H4 (cell line): Measurements from ENCODE around the gene PPARA. TPM values are rescaled to one million over a fixed set of nuclear protein-coding genes. Genes with fewer than 3 reads are reported as not detected.

Source experiments
- DNase-seq: peaks from one replicate; pipeline ENCODE4 v3.0.0-alpha.2; 2015; ENCODE audit warnings: low spot score
- total RNA-seq: library from RNA; depleted of rRNA; stranded (reverse); fragments of >200 nt; shearing (Covaris generic); gene quantifications from 2 replicates; pipeline ENCODE4 v1.2.3, GENCODE V29; 2014; rRNA removed

The PPARA gene
- 4.2 and 4.6 TPM in 2 replicates for total RNA-seq

DNA sequence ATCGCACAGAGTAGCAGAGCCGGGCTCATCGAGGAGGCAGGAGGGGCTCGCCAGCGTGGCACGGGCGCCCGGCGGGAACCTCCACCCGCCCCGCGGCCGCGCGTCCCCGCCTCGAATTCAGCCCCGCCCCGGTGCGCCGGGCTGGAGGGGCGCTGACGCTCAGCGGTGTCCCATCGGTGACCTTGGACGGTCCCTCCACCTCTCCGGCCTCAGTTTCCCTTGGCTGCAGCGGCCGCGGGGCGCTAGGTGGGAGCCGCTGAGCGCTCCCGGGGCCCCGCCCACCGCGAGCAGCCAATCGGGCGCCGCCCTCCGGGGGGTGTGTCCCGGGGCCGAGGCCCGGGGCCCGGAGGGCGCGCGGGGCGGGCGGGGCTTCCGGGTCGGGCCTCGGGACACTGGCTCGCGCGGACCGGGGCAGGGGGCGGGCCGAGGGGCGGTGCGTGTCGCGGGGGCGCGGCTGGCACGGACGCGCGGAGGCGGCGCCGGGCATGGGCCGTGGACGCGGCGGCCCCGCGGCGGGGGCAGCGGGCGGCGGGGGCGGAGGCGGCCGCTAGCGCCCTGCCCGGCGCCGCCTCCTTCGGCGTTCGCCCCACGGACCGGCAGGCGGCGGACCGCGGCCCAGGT, at the start of gene PPARA:
TSS of gene PPARA (plus strand) at position 493 of the 621 bp plus-strand sequence. CDS start 47,858 bp downstream, outside the sequence.
- DNase-seq = peak; percentile 42

DNA sequence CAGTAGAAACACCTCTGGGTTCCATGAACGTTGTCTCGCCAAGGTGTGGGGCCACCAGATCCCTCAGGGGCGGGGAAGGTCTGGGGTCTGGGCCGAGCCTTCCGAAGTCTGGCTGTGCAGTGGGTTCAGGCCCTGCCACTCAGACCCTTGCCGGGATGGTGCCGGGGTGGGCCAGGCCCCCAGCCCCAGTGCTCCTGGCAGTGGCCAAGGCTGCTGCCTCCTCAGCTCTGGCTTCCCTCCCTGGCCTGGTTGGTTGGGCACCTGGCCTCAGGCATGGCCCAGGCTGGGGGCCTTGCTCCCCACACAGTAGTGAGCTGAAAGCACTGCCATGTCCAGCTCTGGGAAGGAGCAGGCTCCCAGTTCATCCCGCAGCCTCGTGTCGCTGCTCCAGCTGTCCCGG, 48.2 kb upstream of the PPARA start:
- DNase-seq = no peak

DNA sequence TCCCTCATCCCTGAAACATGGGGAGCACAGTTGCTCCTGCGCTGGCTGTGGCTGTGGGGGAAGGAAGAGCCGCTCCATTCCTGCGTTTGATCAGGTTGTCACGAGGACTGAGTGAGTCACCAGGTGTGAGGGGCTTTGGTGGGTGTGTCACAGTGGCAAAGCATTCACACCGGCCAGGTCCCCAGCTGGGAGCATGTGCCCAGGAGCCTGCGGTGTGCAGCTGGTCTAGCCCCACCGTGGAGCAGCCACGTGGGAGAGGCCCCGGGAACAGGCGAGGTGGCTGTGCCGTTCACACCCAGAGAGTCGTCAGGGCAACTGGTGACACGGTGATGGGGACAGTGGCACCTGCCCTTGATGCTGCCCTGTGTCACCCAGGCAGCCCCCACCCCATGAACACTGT, 47.6 kb upstream of the PPARA start:
- no peak for DNase-seq

DNA sequence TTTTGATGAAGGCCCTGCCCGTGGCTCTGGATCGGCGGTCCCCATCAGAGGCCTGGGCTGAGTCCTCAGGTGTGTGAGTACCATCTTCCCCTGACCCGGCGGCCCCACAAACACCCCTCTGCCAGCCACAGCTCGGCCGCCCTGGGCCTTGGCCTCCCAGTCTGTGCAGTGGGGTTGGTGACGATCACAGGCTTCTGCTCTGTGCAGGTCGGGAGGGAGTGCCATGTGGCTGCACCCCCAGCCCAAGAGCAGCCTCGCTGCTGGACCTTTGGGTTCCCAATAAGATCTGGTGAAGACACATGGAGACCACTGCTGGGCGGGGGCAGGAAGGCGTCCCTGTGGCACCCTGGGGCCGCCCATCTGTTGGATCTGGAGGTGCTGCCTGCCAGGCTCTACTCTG, 47.1 kb upstream of the PPARA start:
- DNase-seq = no peak

DNA sequence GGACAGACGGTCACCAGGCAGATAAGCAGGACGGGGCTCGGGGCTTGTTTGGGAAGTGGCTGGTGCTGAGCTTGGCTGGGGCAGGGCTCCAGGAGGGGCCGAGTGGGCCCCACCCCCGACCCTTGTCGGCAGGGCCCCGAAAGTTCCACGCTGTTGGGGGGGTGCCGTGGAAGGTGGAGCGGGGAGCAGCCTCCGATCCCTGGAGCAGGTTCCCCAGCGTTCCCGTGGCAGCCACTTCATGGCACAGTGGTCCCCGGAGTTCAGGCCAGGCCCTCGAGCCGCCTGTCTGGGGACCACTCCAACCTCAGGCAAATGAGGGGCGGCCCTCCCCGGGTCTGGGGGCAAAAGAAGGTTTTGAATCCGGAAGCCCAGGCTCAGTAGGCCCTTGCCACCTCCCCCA, 46.7 kb upstream of the PPARA start:
- DNase-seq = no peak

DNA sequence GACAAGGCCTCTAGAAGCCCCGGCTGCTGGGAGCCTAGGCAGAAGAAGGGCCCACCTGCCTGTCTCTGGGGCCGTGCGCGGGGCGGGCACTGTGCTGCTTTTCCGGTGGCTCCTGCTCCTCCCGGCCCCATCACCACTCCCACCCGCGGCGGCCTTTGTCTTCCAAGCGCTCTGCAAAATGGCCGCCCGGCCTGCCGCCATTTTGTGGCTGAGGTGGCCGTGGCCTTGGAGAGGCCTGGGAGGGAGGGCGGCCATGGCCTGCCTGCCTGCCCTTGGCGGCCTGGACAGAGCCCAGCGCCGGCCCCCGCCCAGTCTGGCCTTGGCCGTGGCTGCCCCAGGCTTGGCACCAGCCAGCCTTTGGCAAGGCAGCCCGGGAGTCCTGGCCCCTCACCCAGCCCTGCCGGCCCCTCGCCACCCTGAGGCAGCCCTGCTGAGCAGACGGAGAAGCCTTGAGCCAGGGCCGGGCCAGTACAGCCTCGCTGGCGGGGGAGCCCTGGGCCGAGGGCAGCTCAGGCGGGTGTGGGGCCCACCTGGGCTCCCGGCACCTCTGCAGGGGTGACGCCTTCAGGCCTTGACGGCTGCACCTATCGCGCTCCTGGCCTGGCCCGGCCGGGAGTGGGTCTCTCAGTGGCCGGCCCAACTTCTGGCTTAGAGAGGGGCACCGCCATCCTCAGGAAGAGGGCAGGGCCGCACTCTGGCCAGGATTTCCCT, 46.0 kb upstream of the PPARA start:
- DNase-seq = no peak

DNA sequence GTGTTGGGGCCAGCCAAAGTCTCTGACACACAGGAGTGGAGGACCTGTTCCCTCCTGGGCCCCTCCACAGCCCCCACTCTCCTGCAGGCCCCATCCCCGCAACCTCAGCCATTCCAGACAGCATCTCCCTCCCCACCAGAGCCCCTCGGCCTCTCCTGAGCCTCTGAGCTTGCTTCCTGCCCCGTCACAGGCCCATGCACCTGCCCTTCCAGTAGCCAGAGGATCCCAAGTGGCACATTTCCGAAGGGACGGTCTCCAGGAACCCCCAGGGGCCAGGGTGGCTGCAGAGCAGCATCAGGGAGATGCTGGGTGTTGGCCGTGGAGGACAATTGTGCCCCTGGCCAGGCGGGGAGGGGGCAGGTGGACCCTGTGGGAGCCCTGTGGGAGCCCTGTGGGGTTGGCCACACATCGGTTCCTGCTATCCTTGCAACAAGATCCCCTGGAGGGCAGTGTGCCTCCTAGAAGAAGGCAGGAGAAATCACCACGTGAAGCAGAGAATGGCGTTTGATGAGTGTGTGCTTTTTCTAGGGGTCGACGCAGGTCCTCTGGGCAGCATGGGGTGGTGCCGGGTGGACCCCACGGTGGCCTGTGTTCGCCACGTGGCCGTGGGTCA, 45.3 kb upstream of the PPARA start:
- no peak for DNase-seq

DNA sequence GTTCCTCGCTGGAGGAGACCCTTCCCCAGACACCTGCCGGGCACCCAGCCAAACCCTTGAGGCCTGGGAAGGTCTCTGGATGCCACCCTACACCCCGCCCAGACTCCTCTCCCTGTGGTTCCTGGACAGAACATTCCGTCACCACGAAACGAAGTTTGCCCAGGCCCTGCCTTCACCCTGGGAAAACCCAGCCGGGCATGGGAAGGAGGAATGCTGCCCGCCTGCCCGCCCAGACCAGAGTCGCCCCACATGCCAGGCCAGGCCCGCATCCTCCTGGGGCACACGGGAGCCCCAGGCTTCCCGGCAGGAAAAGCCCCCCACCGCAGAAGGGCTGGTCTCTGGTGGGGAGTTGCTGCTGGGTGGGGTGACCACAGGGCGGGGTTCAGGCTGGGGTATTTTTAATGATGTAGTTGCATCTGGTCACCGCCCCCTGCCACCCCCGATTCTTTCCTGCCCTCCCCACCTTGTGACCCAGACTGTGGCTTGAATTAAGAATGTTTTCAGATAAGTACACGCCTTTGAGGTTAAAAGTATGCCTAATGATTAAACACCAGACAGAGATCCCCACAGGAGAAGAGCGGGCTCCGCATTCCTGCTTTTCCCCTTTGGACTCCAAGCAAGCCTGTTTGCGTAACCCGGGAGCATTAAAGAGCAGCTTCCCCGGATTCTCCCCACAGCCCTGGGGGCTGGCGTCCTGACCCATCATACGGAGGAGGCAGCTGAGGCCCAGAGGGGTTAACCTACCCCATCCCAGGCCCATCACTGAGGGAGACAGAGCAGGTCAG, 44.6 kb upstream of the PPARA start:
- peak; percentile 70 for DNase-seq

DNA sequence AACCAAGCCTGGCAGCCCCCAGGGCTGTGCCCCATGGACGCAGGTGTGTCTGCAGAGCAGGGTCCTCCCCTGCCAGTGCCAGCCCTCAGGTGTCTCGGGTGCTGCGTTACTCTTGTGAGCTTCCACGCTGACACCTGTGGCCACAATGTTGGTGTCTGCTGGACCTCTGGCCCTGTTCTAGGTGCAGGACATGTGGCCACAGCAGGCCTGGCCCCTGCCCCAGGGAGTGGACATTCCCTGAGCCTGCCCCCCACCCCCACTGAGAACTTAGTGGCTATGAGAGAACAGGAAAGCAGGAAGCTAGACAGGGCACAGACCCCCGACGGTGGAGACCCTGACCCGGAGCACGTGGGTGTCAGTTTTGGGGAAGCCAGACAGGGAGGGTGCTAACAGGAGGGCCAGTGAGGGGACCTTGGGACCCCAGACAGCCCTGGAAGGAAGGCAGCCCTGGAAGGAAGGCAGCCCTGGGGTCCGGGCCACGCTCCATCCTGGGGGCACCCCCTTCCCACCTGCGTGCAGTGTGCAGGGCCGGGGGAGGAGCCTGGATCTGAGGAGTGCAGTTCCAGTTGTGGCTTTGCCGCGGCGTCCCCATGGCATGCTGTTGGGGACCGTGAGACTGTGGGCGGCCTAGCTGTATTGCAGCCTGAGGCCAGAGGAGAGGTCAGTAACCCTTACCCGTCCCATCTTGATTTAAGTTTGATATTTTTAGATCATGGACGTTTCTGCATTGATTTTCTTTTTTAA, 43.9 kb upstream of the PPARA start:
- no peak for DNase-seq

DNA sequence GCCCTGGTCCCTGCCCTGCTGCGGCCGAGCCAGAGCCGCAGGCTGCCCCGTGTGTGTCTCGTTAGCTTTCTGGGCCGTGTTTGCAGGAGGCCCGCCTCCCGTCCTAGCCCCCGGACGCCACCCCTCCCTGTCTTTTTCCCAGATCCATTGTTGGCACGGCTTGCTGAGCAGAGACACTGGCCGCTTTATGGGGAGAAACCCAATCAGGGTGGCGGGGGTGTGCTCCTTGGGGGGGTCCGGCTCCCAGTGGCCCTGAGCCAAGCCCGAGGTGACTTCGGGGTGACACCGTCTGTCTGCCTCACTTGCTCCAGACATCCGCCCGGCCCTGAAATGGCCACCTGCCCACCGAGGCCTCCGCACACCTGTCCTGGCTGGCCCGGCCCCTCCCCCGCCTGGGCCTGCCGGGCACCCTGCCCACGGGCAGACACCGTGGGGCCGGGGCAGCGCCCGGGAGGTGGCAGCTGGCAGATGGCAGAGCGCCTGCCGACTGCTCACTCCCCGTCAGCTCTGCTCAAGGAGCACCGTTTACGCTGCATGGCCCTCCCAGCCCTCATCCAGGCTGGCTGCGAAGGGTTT, 43.1 kb upstream of the PPARA start:
- no peak for DNase-seq

DNA sequence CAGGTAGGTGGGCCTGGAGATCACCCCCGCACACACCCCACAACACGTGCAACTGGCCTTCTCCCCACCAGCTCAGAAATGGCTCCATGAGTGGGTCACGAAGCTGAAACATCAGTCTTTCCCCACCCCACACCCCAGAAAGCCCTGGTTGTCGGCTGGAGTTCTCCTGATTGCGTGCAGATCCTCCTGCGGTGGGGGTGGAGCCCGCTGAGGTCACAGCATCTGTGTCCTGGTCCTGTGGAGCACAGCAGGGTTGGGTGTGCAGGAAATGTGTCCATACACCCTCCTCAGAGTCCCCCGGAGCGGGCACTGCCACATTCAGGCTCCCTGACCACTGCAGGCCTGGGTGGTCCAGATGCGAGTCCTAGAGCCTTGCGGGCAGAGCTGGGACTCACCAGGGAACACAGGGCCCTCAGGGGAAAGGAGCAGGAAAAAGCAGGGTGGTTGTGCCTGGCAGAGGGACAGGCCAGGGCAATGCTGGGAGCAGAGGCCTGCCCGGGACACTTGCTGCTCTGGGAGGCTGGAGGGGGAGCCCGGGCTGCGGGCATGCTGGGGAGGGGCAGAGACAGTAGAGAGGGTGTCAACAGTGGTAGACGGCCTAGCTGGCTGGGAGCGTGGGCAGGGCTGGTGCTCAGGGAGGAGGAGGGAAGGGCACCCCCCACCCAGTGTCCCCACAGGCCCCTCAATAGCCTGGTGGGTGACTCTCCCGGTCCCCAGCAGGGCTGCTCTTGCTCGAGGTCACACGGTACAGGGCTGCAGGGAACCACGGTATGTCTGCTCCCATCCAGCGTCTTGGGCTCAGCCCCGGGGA, 42.4 kb upstream of the PPARA start:
- no peak for DNase-seq

DNA sequence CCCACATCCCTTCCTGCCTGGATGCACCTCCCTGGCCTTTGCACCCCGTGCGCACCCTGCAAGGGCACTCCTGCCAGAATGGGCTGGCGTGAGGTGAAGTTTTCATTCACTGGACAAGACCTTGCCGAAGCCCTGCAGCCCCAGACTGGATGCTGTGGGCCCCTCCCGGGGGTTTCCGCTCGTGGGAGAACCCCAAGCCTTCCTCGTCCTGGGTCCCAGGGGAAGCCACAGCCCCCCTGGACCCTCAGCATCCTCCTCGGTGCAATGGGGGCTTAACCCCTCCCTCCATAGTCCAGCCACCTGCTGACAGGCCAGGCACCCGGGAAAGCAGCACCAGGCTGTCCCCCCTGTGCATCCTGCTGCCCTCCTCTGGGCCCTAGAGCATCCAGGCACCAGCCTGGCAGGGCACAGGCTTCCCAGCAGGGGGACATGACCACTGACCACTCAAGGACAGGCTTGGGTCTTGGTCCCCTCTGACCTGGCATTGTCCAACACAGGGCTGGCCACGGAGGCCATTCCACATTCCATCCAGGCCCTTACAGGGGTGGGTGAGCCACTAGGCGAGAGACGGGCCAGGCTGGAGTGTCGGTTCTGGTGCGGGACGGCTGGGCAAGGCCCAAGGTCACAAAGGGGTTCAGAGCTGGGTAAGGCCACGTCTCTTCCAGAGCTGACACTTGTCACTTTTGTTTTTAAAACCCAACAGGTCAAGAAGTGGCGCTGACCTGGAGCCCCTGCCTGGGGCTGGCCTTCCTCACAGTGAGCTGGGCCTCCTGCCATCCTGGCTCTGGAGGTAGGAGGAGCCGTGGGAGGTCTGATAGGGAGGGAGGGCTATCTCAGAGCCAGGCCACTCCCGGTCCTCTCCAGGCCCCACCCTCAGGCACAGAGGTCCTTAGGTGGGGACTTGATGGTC, 41.5 kb upstream of the PPARA start:
- peak; percentile 40 for DNase-seq

DNA sequence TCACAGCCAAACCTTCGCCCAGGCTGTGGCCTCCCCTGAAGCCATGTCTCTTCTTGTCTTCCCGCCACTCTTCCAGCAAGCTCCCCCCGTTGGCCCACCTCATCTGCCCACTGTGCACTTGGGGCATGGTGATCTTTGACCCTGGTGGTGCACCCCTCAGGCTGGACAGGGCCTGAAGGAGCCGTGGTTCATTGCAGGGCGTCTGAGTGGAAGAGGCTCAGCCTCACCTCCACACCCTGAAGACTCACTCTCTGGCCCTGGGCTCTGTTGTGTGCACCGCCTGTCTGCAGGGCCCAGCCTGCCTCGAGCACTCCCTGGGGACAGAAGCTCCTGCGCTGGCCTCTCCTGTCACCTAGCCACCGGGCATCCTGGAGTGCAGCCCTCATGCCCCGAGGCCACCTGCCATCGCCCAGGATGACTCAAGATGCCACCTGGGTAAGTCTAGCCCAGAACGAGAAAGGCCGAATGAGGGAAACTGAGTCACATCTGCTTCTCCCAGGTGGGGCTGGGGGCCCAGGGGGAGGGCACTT, 40.8 kb upstream of the PPARA start:
- DNase-seq = no peak

DNA sequence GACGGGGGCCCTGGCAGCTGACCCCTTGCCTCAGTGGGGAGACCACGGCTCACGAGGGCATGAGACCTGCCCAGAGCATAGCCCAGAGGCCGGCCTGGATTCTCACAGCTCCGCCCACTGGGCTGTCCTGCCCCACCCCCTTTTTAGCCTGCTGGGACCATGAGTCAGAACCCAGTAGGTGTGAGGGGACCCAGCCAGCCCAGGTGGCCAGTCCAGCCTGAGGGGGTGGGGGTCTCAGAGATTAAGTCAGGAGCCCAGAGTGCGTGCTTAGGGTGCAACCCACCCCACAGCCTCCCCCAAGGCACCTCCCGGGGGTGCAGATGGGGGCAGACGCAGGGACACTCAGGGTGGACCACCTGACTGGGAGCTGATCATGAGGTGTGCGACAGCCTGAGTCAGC, 40.1 kb upstream of the PPARA start:
- no peak for DNase-seq

DNA sequence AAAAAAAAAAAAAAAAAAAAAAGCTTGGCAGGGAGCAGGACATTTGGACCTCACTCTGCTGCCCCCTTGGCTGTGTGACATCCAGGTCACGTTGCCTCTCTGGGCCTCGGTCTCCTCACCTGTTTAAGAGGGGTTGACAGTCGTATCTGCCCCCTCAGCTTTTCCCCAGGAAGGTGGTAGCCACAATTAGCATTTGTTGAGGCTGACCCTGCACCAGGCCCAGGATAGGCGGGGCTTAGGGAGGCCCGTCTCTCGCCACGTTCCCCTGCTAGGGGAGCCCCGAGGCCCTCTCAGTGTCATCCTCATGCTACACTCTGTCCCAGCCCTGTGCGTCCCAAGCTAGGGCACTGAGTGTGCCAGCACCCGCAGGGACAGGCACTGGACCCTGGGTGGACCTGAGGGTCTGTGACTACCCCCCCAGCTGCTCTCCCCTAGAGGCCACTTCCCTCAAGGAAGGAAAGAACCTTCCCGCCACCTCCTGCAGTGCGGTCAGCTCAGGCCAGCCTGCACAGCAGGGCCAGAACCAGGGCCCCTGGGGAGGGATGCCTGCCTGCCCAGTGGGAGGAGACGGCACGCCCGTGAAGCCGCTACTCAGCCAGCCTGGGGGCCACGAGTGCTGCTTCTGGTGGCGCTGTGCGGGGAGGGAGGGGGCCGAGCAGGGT, 38.5 kb upstream of the PPARA start:
- DNase-seq = no peak

DNA sequence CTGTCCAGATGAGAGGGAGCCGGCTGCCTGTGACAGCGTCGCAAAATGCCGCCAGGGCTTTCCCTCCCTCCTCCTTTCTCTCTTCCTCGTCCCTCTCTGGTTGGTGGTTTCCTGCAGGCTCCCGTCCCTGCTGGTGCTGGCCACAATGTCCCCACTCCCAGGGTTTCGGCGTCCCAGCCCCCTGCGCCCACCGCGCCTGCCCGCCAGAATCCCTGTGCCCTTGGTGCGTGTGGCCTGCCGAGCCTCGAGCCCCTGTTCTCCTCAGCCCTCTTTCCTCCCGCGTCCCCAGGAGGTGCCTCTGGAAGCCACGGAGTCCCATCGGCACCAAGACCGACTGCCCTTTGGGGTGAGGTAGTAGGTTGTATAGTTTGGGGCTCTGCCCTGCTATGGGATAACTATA, 37.9 kb upstream of the PPARA start:
- no peak for DNase-seq

DNA sequence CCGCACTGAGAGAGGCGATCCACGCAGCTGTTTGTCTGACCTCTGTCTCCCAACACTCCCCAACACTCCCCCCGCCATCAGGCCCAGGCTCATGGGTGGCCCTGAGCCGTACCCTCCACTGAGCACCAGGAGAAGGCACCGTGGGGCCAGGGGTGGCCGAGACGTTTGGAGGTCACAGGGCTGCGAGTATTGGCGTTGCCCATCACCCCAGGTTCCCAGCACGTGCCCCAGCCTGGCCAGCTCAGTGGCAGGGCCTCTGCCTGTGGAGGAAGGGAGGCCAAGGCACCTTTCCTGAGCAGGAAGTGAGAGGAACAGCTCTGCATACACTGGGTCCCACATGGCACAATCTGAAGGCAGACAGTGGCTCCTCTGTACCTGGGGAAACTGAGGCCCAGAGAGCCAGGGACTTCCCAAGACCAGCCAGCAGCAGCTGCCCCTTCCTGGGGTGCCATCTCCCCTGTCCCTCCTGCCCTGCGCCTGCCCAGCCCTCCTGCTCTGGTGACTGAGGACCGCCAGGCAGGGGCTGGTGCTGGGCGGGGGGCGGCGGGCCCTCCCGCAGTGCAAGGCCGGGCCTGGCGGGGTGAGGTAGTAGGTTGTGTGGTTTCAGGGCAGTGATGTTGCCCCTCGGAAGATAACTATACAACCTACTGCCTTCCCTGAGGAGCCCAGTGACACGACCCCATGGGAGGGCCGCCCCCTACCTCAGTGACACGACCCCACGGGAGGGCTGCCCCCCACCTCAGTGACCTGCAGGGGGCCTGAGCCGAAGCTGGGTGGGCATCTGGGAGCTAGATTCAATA, 37.0 kb upstream of the PPARA start:
- no peak for DNase-seq
